ENCODE results near the gene LYZL6. TPM values are rescaled to one million over a fixed set of nuclear protein-coding genes. Genes with fewer than 3 reads are reported as not detected.

Gene LYZL6
- total and polyA plus RNA-seq, 10 of the 15 experiments (the other 5 are each of a cell fraction or from before 2014, with no cell fraction given), result not detected

DNA sequence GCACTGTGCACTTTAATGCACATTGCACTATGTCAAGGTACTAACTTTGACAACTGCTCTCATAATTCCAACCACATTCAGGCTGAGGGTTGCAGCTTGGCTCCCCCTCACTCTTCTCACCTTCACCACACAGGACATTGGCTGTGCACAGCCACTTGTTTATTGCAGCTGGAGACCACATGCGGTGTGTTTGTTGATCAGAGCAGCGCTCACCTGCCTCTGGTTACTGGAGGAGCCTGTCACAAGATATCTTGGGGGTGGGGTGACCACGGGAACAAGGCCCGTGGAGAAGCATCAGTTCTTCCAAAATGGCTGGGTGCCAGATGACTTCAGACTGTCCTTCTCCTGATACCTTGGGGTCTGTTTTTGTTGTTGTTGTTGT, 52.7 kb downstream of the LYZL6 start (continued):
- TF ChIP-seq SUPT20H (IDR thresholded peaks at IDR 0.05; ENCODE audit: borderline replicate concordance, control insufficient read depth, low read depth, low read length) (no peak), RAD51 (IDR thresholded peaks at IDR 0.05) (peak; percentile 69), ATF7 (IDR thresholded peaks at IDR 0.05; ENCODE audit: low read depth) (peak; percentile 84), NR2C2 (IDR thresholded peaks at IDR 0.05; ENCODE audit: borderline replicate concordance, control insufficient read depth, insufficient read length, low read depth) (no peak), RFX5 (IDR thresholded peaks at IDR 0.05; ENCODE audit: low read depth, low read length) (no peak), SREBF1 (IDR thresholded peaks at IDR 0.05; ENCODE audit: low read length) (no peak), LARP7 (IDR thresholded peaks at IDR 0.05) (no peak), RELA (IDR thresholded peaks at IDR 0.05; ENCODE audit: borderline replicate concordance, partially characterized antibody) (no peak), RCOR1 (conservative IDR thresholded peaks at IDR 0.05; ENCODE audit: low read depth, low read length) (no peak), BHLHE40 (IDR thresholded peaks at IDR 0.05; ENCODE audit: borderline replicate concordance in 1 of 2, low read depth in 2 of 2, low read length in 1 of 2) (peak; percentile 93 to 97), BMI1 (IDR thresholded peaks at IDR 0.05; ENCODE audit: borderline replicate concordance) (no peak), RAD21 (IDR thresholded peaks at IDR 0.05; ENCODE audit: insufficient read depth, low read depth, low read length) (no peak), MTA3 (IDR thresholded peaks at IDR 0.05; ENCODE audit: borderline replicate concordance, low read length) (no peak), POLR2A (IDR thresholded peaks at IDR 0.05; ENCODE audit: low read depth, low read length) (no peak), MYC (IDR thresholded peaks at IDR 0.05; ENCODE audit: insufficient read depth, insufficient read length, insufficient replicate concordance, low read length, severe bottlenecking) (no peak)
- TF ChIP-seq, protein P1, sequence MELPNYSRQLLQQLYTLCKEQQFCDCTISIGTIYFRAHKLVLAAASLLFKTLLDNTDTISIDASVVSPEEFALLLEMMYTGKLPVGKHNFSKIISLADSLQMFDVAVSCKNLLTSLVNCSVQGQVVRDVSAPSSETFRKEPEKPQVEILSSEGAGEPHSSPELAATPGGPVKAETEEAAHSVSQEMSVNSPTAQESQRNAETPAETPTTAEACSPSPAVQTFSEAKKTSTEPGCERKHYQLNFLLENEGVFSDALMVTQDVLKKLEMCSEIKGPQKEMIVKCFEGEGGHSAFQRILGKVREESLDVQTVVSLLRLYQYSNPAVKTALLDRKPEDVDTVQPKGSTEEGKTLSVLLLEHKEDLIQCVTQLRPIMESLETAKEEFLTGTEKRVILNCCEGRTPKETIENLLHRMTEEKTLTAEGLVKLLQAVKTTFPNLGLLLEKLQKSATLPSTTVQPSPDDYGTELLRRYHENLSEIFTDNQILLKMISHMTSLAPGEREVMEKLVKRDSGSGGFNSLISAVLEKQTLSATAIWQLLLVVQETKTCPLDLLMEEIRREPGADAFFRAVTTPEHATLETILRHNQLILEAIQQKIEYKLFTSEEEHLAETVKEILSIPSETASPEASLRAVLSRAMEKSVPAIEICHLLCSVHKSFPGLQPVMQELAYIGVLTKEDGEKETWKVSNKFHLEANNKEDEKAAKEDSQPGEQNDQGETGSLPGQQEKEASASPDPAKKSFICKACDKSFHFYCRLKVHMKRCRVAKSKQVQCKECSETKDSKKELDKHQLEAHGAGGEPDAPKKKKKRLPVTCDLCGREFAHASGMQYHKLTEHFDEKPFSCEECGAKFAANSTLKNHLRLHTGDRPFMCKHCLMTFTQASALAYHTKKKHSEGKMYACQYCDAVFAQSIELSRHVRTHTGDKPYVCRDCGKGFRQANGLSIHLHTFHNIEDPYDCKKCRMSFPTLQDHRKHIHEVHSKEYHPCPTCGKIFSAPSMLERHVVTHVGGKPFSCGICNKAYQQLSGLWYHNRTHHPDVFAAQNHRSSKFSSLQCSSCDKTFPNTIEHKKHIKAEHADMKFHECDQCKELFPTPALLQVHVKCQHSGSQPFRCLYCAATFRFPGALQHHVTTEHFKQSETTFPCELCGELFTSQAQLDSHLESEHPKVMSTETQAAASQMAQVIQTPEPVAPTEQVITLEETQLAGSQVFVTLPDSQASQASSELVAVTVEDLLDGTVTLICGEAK (IDR thresholded peaks at IDR 0.05; ENCODE audit: borderline replicate concordance), result no peak
- TF ChIP-seq, protein P2, sequence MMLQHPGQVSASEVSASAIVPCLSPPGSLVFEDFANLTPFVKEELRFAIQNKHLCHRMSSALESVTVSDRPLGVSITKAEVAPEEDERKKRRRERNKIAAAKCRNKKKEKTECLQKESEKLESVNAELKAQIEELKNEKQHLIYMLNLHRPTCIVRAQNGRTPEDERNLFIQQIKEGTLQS (IDR thresholded peaks at IDR 0.05; ENCODE audit: borderline replicate concordance, extremely low read depth, low read depth, low read length), result no peak
- TF ChIP-seq, protein P3, sequence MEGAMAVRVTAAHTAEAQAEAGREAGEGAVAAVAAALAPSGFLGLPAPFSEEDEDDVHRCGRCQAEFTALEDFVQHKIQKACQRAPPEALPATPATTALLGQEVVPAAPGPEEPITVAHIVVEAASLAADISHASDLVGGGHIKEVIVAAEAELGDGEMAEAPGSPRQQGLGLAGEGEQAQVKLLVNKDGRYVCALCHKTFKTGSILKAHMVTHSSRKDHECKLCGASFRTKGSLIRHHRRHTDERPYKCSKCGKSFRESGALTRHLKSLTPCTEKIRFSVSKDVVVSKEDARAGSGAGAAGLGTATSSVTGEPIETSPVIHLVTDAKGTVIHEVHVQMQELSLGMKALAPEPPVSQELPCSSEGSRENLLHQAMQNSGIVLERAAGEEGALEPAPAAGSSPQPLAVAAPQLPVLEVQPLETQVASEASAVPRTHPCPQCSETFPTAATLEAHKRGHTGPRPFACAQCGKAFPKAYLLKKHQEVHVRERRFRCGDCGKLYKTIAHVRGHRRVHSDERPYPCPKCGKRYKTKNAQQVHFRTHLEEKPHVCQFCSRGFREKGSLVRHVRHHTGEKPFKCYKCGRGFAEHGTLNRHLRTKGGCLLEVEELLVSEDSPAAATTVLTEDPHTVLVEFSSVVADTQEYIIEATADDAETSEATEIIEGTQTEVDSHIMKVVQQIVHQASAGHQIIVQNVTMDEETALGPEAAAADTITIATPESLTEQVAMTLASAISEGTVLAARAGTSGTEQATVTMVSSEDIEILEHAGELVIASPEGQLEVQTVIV (IDR thresholded peaks at IDR 0.05; ENCODE audit: borderline replicate concordance, partially characterized antibody), result no peak
- TF ChIP-seq, protein P4, sequence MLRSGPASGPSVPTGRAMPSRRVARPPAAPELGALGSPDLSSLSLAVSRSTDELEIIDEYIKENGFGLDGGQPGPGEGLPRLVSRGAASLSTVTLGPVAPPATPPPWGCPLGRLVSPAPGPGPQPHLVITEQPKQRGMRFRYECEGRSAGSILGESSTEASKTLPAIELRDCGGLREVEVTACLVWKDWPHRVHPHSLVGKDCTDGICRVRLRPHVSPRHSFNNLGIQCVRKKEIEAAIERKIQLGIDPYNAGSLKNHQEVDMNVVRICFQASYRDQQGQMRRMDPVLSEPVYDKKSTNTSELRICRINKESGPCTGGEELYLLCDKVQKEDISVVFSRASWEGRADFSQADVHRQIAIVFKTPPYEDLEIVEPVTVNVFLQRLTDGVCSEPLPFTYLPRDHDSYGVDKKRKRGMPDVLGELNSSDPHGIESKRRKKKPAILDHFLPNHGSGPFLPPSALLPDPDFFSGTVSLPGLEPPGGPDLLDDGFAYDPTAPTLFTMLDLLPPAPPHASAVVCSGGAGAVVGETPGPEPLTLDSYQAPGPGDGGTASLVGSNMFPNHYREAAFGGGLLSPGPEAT (IDR thresholded peaks at IDR 0.05; ENCODE audit: low read depth), result peak; percentile 88
